Mucosa of rectum (tissue), 2 donors: ENCODE results near the gene TMPRSS2.

ENCODE experiments used
- H3K27ac ChIP-seq, 2 donors: one replicate each; pipeline ENCODE4 v1.7.0; 2013; ENCODE audit warnings: inconsistent platforms in 2 of 2, low read depth in 2 of 2, low read length in 2 of 2
- H3K27me3 ChIP-seq, 2 donors: one replicate each; pipeline ENCODE4 v1.7.0; 2013; ENCODE audit warnings: low read length in 2 of 2; ENCODE audit not compliant: control insufficient read depth in 2 of 2, insufficient read depth in 2 of 2
- H3K36me3 ChIP-seq, 2 donors: one replicate each; pipeline ENCODE4 v1.7.0; 2013; ENCODE audit warnings: low read length in 2 of 2; ENCODE audit not compliant: control insufficient read depth in 2 of 2, insufficient read depth in 2 of 2
- H3K4me1 ChIP-seq, 2 donors: one replicate each; pipeline ENCODE4 v1.7.0; 2013; ENCODE audit warnings: low read length in 2 of 2, mild to moderate bottlenecking in 1 of 2; ENCODE audit not compliant: control insufficient read depth in 2 of 2, insufficient read depth in 2 of 2
- H3K4me3 ChIP-seq, 2 donors: one replicate each; pipeline ENCODE4 v1.7.0; 2013; ENCODE audit warnings: low read length in 2 of 2
- H3K9ac ChIP-seq, 2 donors: one replicate each; pipeline ENCODE4 v1.7.0; 2013; ENCODE audit warnings: low read length in 2 of 2, low read depth in 1 of 2, mild to moderate bottlenecking in 1 of 2
- H3K9me3 ChIP-seq, 2 donors: one replicate each; pipeline ENCODE4 v1.7.0; 2013; ENCODE audit warnings: low read length in 2 of 2; ENCODE audit not compliant: control insufficient read depth in 2 of 2
- donor health status: healthy.
- donor health status: Normal muscosa, but diverticular disease.

The TMPRSS2 gene

GRCh38 chr21:41507521-41508414 lies at the start of gene TMPRSS2:
Gene TMPRSS2 (minus strand): TSS chr21:41508158. CDS start chr21:41498133, 10,025 bp downstream.
- peaks cover 3 to 6% of the 10 kb centered on the region in 2 donors for H3K27me3 ChIP-seq
- peaks cover 36 to 59% of the 10 kb centered on the region in 2 donors for H3K4me1 ChIP-seq
- peak within 1 kb of the TSS; percentile 71 to 89 for H3K4me3 ChIP-seq
- no peaks in the 10 kb centered on the region for H3K9me3 ChIP-seq
- peak within 1 kb of the TSS; percentile 97 to 98 for H3K27ac ChIP-seq
- H3K9ac ChIP-seq = peak within 1 kb of the TSS; percentile 88 to 98
- peaks cover 0 to 20% of the 10 kb centered on the region in 2 donors for H3K36me3 ChIP-seq

- Histone ChIP-seq H3K9me3 (no peaks in the 10 kb centered on the region), H3K27ac (no peak overlapping the region), H3K27me3 (no peaks in the 10 kb centered on the region), H3K4me1 (peaks cover 6 to 15% of the 10 kb centered on the region in 2 donors), H3K4me3 (no peak overlapping the region), H3K9ac (no peak overlapping the region), H3K36me3 (no peaks in the 10 kb centered on the region)
Observed at GRCh38 chr21:41555057-41555456, 47.1 kb upstream of the TMPRSS2 start.

GRCh38 chr21:41552254-41552653 lies 44.3 kb upstream of the TMPRSS2 start:
- Histone ChIP-seq H3K9me3 (no peaks in the 10 kb centered on the region), H3K9ac (no peak overlapping the region), H3K4me1 (peaks cover 0 to 21% of the 10 kb centered on the region in 2 donors), H3K27me3 (no peaks in the 10 kb centered on the region), H3K36me3 (no peaks in the 10 kb centered on the region), H3K27ac (no peak overlapping the region), H3K4me3 (no peak overlapping the region)

GRCh38 chr21:41548781-41549180 lies 40.8 kb upstream of the TMPRSS2 start:
- Histone ChIP-seq H3K4me1 (peaks cover 0 to 31% of the 10 kb centered on the region in 2 donors), H3K9ac (no peak overlapping the region), H3K27ac (no peak overlapping the region), H3K4me3 (no peak overlapping the region), H3K36me3 (no peaks in the 10 kb centered on the region), H3K27me3 (no peaks in the 10 kb centered on the region), H3K9me3 (no peaks in the 10 kb centered on the region)

- Histone ChIP-seq H3K27me3 (no peaks in the 10 kb centered on the region), H3K9me3 (no peaks in the 10 kb centered on the region), H3K4me3 (no peak overlapping the region), H3K9ac (no peak overlapping the region), H3K27ac (no peak overlapping the region), H3K4me1 (peaks cover 0 to 26% of the 10 kb centered on the region in 2 donors), H3K36me3 (no peaks in the 10 kb centered on the region)
Observed at GRCh38 chr21:41547111-41547510, 39.2 kb upstream of the TMPRSS2 start.

GRCh38 chr21:41545500-41546359 lies 37.8 kb upstream of the TMPRSS2 start:
- Histone ChIP-seq H3K36me3 (no peaks in the 10 kb centered on the region), H3K9me3 (no peaks in the 10 kb centered on the region), H3K4me3 (peak overlapping the region; percentile 32 to 54), H3K27ac (peak overlapping the region; percentile 52 to 67), H3K27me3 (no peaks in the 10 kb centered on the region), H3K4me1 (peaks cover 0 to 26% of the 10 kb centered on the region in 2 donors), H3K9ac (peak overlapping the region in 1 of 2 donors; percentile 67)

- Histone ChIP-seq H3K36me3 (no peaks in the 10 kb centered on the region), H3K27me3 (no peaks in the 10 kb centered on the region), H3K9ac (no peak overlapping the region), H3K9me3 (no peaks in the 10 kb centered on the region), H3K4me1 (peaks cover 3 to 28% of the 10 kb centered on the region in 2 donors), H3K4me3 (no peak overlapping the region), H3K27ac (no peak overlapping the region)
Observed at GRCh38 chr21:41542727-41543126, 34.8 kb upstream of the TMPRSS2 start.

- no peak overlapping the region for H3K9ac ChIP-seq
- peaks cover 0 to 5% of the 10 kb centered on the region in 2 donors for H3K27me3 ChIP-seq
- peaks cover 3 to 28% of the 10 kb centered on the region in 2 donors for H3K4me1 ChIP-seq
- H3K27ac ChIP-seq = no peak overlapping the region
- no peaks in the 10 kb centered on the region for H3K36me3 ChIP-seq
- no peaks in the 10 kb centered on the region for H3K9me3 ChIP-seq
- H3K4me3 ChIP-seq = no peak overlapping the region
Observed at GRCh38 chr21:41537356-41537755, 29.4 kb upstream of the TMPRSS2 start.

GRCh38 chr21:41536827-41537103 lies 28.8 kb upstream of the TMPRSS2 start:
- H3K36me3 ChIP-seq = no peaks in the 10 kb centered on the region
- H3K4me1 ChIP-seq = peaks cover 3 to 28% of the 10 kb centered on the region in 2 donors
- peak overlapping the region; percentile 43 to 44 for H3K27ac ChIP-seq
- peak overlapping the region in 1 of 2 donors; percentile 13 for H3K9ac ChIP-seq
- no peak overlapping the region for H3K4me3 ChIP-seq
- no peaks in the 10 kb centered on the region for H3K9me3 ChIP-seq
- H3K27me3 ChIP-seq = peaks cover 0 to 5% of the 10 kb centered on the region in 2 donors
